Measurements from ENCODE around the gene MRPS10.
"Not testable (repeated sequence)": the region's sequence is repeated elsewhere in the genome, so short reads cannot be mapped to it uniquely, and the experiment has no call there.

Gene MRPS10

GRCh38 chr6:42193491-42193894 is 24.2 kb downstream of the MRPS10 start:
- Histone ChIP-seq H3K4me1 (peaks cover 0 to 3% (median 0%) of the 10 kb centered on the region in 4 donors), H3K9me3 (no peaks in the 10 kb centered on the region), H3K27ac (no peak overlapping the region), H3K36me3 (peaks cover 0 to 9% (median 4%) of the 10 kb centered on the region in 3 donors), H3K27me3 (no peaks in the 10 kb centered on the region), H3K4me3 (no peak overlapping the region)
- DNase-seq = no peak
- intact Hi-C loops (cut with DNase I; ENCODE audit: low total_unique reads) = no loop called here
- TF ChIP-seq CTCF (IDR thresholded peaks at IDR 0.05) = no peak

GRCh38 chr6:42192385-42192784 is 25.3 kb downstream of the MRPS10 start:
- DNase-seq; H3K4me3 ChIP-seq; H3K4me1 ChIP-seq; H3K27me3 ChIP-seq; H3K9me3 ChIP-seq; intact Hi-C loops (cut with DNase I; ENCODE audit: low total_unique reads); H3K27ac ChIP-seq: not testable (repeated sequence)
- peaks cover 0 to 11% (median 4%) of the 10 kb centered on the region in 3 donors for H3K36me3 ChIP-seq

DNA sequence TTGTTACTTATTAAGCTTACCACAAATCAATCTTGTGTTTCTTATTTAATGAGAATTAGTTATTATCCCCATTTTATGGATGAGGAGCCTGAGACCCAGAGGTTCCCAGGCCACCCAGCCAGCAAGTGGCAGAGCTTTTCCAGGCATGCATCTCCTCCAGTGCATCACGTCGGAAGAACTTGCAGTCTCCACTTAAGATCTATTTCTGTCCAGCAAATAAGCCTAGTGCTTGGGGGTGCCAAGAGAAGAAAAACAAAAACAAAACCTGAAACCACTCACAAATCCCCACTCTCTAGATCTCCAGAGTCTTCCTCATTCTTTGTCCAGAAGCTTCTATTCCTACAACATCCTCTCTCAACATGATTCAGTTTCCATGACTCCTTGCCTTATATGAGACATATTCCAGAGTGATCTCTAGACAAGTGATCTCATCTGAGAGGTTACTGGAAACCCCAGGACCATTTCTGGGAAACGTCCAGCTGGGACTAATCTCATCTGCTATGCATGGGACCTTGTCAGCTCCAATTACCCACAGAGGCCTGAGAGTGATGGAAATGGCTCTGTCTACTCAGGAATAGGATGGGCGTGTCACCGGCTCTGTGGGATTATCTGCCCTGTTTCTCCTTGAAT is 27.0 kb downstream of the MRPS10 start:
- no peaks in the 10 kb centered on the region for H3K9me3 ChIP-seq
- peaks cover 0 to 14% (median 4%) of the 10 kb centered on the region in 3 donors for H3K36me3 ChIP-seq
- H3K27ac ChIP-seq = no peak overlapping the region
- H3K27me3 ChIP-seq = no peaks in the 10 kb centered on the region
- H3K4me3 ChIP-seq = no peak overlapping the region
- intact Hi-C loops (cut with DNase I; ENCODE audit: low total_unique reads) = no loop called here
- peaks cover 0 to 3% (median 0%) of the 10 kb centered on the region in 4 donors for H3K4me1 ChIP-seq
- DNase-seq = no peak
- no peak for TF ChIP-seq CTCF (IDR thresholded peaks at IDR 0.05)

- H3K27me3 ChIP-seq = no peaks in the 10 kb centered on the region
- no peak for DNase-seq
- no peak for TF ChIP-seq CTCF (IDR thresholded peaks at IDR 0.05)
- H3K27ac ChIP-seq = no peak overlapping the region
- H3K4me3 ChIP-seq = no peak overlapping the region
- intact Hi-C loops (cut with DNase I; ENCODE audit: low total_unique reads) = no loop called here
- H3K4me1 ChIP-seq = peaks cover 0 to 2% (median 0%) of the 10 kb centered on the region in 4 donors
- H3K36me3 ChIP-seq = peaks cover 0 to 26% (median 4%) of the 10 kb centered on the region in 3 donors
- H3K9me3 ChIP-seq = no peaks in the 10 kb centered on the region
Observed at GRCh38 chr6:42188406-42188805, 29.3 kb downstream of the MRPS10 start.

GRCh38 chr6:42185597-42185996 is 32.1 kb downstream of the MRPS10 start:
- Histone ChIP-seq H3K9me3 (no peaks in the 10 kb centered on the region), H3K4me1 (no peaks in the 10 kb centered on the region), H3K27me3 (no peaks in the 10 kb centered on the region), H3K27ac (no peak overlapping the region), H3K36me3 (peaks cover 0 to 19% (median 2%) of the 10 kb centered on the region in 3 donors), H3K4me3 (no peak overlapping the region)
- intact Hi-C loops (cut with DNase I; ENCODE audit: low total_unique reads) = no loop called here
- DNase-seq = no peak
- no peak for TF ChIP-seq CTCF (IDR thresholded peaks at IDR 0.05)

- TF ChIP-seq CTCF (IDR thresholded peaks at IDR 0.05) = no peak
- H3K9me3 ChIP-seq = no peaks in the 10 kb centered on the region
- no peak overlapping the region for H3K4me3 ChIP-seq
- no peaks in the 10 kb centered on the region for H3K27me3 ChIP-seq
- H3K4me1 ChIP-seq = no peaks in the 10 kb centered on the region
- H3K27ac ChIP-seq = no peak overlapping the region
- H3K36me3 ChIP-seq = peaks cover 0 to 19% (median 0%) of the 10 kb centered on the region in 3 donors
- intact Hi-C loops (cut with DNase I; ENCODE audit: low total_unique reads) = no loop called here
- no peak for DNase-seq
Observed at GRCh38 chr6:42184475-42184874, 33.2 kb downstream of the MRPS10 start.

All from tibial artery (tissue), 4 donors.